Loucy (cell line): ENCODE data around the gene PHLDB1.

Experiments used
- EZH2phosphoT487 ChIP-seq: fragments of 200-600 bp; IDR thresholded peaks from 2 replicates; pipeline ENCODE4 v1.6.1; 2018; ENCODE audit warnings: antibody characterized with exemption, mild to moderate bottlenecking, moderate library complexity, borderline replicate concordance
- TF ChIP-seq, protein P1 (sequence below): fragments of 200-600 bp; sonication (generic); conservative IDR thresholded peaks from 2 replicates; pipeline ENCODE4 v1.5.1; 2014; ENCODE audit warnings: mild to moderate bottlenecking, antibody characterized with exemption, low read length

DNA sequence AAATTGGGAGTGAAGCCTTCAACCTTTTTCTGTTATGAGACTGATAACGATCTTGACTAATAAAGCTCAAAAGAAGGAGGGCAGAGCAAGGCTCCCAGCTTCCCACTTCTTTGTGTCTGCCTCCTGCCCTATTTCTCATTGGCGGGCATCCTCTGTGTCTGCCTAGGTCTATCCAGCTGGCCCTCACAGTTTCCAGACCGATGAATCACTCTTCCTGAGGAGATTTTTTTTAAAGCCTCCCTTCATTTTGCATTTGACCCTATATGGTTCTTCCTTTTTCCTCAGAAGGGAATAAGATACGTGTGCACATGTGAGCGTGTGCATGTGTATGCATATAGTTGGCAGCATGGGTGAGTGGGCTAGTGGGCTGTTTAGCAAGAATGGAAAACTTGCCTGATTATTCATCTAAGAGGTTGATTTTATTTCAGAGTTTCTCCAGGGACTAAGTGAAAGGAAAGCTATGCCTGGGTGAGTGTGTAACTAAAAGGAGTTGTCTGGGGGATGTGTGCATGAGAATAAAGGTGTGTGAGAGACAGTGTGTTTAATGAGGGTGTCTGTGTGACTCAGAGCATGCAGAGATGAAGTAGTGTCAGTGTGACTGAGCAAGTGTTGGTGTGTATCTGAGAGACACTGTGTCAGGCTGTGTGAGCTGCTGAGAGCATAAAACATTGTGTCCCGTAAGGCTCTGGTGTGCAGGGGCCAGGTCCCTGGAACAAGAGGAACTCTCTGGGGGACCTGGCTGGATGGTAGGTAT is 12.2 kb downstream of the PHLDB1 start:
- TF ChIP-seq, protein P1, sequence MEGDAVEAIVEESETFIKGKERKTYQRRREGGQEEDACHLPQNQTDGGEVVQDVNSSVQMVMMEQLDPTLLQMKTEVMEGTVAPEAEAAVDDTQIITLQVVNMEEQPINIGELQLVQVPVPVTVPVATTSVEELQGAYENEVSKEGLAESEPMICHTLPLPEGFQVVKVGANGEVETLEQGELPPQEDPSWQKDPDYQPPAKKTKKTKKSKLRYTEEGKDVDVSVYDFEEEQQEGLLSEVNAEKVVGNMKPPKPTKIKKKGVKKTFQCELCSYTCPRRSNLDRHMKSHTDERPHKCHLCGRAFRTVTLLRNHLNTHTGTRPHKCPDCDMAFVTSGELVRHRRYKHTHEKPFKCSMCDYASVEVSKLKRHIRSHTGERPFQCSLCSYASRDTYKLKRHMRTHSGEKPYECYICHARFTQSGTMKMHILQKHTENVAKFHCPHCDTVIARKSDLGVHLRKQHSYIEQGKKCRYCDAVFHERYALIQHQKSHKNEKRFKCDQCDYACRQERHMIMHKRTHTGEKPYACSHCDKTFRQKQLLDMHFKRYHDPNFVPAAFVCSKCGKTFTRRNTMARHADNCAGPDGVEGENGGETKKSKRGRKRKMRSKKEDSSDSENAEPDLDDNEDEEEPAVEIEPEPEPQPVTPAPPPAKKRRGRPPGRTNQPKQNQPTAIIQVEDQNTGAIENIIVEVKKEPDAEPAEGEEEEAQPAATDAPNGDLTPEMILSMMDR = no peak
- no peak for TF ChIP-seq EZH2phosphoT487
